ENCODE data around the gene NCAM2.

DNA sequence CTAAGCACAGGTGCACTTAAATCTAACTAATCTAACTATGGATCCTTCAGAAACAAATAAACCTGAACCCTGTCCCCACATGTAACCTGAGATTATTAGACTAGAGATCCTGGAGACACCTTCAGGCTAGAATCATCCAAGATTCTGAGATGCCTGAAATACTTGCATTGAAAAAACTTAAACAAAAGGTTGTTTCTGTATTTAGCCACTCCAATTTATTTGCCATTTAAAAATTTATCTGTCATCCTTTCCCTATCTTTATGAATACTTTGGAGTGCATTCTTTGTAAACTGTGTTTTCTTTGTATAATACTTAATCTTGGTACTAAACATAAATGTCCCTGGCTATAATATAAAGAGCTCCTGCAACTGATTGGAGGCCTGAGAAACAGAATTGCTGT, 270.7 kb downstream of the NCAM2 start:
- TF ChIP-seq EP300 (IDR thresholded peaks at IDR 0.05; ENCODE audit: borderline replicate concordance) = no peak
- no peak for TF ChIP-seq TEAD4 (IDR thresholded peaks at IDR 0.05)
- TF ChIP-seq TAF1 (IDR thresholded peaks at IDR 0.05; ENCODE audit: low read depth) = no peak
- no peak for TF ChIP-seq CEBPB (IDR thresholded peaks at IDR 0.05)
- no peak for TF ChIP-seq MAX (IDR thresholded peaks at IDR 0.05)
- TF ChIP-seq EGR1 (IDR thresholded peaks at IDR 0.05) = no peak
- TF ChIP-seq NFIC (IDR thresholded peaks at IDR 0.05) = no peak
- no peak for TF ChIP-seq RAD21 (IDR thresholded peaks at IDR 0.05; ENCODE audit: low read depth)
- no peak for TF ChIP-seq USF1 (IDR thresholded peaks at IDR 0.05)
- TF ChIP-seq, protein P1, sequence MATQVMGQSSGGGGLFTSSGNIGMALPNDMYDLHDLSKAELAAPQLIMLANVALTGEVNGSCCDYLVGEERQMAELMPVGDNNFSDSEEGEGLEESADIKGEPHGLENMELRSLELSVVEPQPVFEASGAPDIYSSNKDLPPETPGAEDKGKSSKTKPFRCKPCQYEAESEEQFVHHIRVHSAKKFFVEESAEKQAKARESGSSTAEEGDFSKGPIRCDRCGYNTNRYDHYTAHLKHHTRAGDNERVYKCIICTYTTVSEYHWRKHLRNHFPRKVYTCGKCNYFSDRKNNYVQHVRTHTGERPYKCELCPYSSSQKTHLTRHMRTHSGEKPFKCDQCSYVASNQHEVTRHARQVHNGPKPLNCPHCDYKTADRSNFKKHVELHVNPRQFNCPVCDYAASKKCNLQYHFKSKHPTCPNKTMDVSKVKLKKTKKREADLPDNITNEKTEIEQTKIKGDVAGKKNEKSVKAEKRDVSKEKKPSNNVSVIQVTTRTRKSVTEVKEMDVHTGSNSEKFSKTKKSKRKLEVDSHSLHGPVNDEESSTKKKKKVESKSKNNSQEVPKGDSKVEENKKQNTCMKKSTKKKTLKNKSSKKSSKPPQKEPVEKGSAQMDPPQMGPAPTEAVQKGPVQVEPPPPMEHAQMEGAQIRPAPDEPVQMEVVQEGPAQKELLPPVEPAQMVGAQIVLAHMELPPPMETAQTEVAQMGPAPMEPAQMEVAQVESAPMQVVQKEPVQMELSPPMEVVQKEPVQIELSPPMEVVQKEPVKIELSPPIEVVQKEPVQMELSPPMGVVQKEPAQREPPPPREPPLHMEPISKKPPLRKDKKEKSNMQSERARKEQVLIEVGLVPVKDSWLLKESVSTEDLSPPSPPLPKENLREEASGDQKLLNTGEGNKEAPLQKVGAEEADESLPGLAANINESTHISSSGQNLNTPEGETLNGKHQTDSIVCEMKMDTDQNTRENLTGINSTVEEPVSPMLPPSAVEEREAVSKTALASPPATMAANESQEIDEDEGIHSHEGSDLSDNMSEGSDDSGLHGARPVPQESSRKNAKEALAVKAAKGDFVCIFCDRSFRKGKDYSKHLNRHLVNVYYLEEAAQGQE (IDR thresholded peaks at IDR 0.05; ENCODE audit: low read depth) = no peak
- no peak for TF ChIP-seq ZBTB7A (IDR thresholded peaks at IDR 0.05; ENCODE audit: low read depth)
- TF ChIP-seq YY1 (IDR thresholded peaks at IDR 0.05; ENCODE audit: low read depth) = no peak
- TF ChIP-seq FOXM1 (IDR thresholded peaks at IDR 0.05; ENCODE audit: borderline replicate concordance, low read depth) = no peak
- no peak for TF ChIP-seq CREB1 (IDR thresholded peaks at IDR 0.05; ENCODE audit: low read depth)
